Neuronal stem cell (in vitro differentiated cells): ENCODE data around the gene ARHGDIB.

ENCODE experiments used
- DNase-seq: peaks from one replicate; pipeline ENCODE4 v3.0.0-alpha.2; 2013; ENCODE audit warnings: low spot score
- H2AFZ ChIP-seq: one replicate; pipeline ENCODE4 v1.6.1; 2013; ENCODE audit warnings: mild to moderate bottlenecking, low read length, inconsistent platforms
- H2AK5ac ChIP-seq: 2 replicates; pipeline ENCODE4 v1.6.1; 2013; ENCODE audit warnings: low read depth, mild to moderate bottlenecking, inconsistent platforms, low read length, moderate library complexity, mixed read lengths
- H2BK120ac ChIP-seq: 2 replicates; pipeline ENCODE4 v1.6.1; 2013; ENCODE audit warnings: low read depth, mild to moderate bottlenecking, inconsistent platforms, low read length, moderate library complexity, mixed read lengths
- H2BK12ac ChIP-seq: one replicate; pipeline ENCODE4 v1.6.1; 2013; ENCODE audit warnings: low read length, inconsistent platforms
- H2BK15ac ChIP-seq: 2 replicates; pipeline ENCODE4 v1.6.1; 2013; ENCODE audit warnings: mild to moderate bottlenecking, low read length, inconsistent platforms, mixed read lengths
- H2BK5ac ChIP-seq: one replicate; pipeline ENCODE4 v1.6.1; 2013; ENCODE audit warnings: inconsistent platforms, mild to moderate bottlenecking, low read length, moderate library complexity
- H3K14ac ChIP-seq: one replicate; pipeline ENCODE4 v1.6.1; 2013; ENCODE audit warnings: low read length, inconsistent platforms
- H3K18ac ChIP-seq: 2 replicates; pipeline ENCODE4 v1.6.1; 2013; ENCODE audit warnings: low read length, inconsistent platforms
- H3K23ac ChIP-seq: 2 replicates; pipeline ENCODE4 v1.6.1; 2013; ENCODE audit warnings: low read depth, mild to moderate bottlenecking, mixed read lengths, low read length, inconsistent platforms; ENCODE audit not compliant: poor library complexity
- H3K27ac ChIP-seq: replicated peaks from 3 replicates; pipeline ENCODE4 v1.5.1; 2013; ENCODE audit warnings: low read length, inconsistent platforms
- H3K27me3 ChIP-seq, 3 experiments: 2 replicates each; pipeline ENCODE4 v1.6.1; 2013; ENCODE audit warnings: low read length in 3 of 3, mild to moderate bottlenecking in 2 of 3, inconsistent platforms in 1 of 3, low read depth in 1 of 3, mixed read lengths in 1 of 3, moderate library complexity in 1 of 3; ENCODE audit not compliant: control insufficient read depth in 3 of 3, insufficient read depth in 3 of 3
- H3K36me3 ChIP-seq, 2 donors: replicated peaks in 1 of 2; 2 replicates each; pipeline ENCODE4 v1.6.1; 2013; ENCODE audit warnings: low read length in 2 of 2; ENCODE audit not compliant: control insufficient read depth in 2 of 2, insufficient read depth in 2 of 2
- H3K4ac ChIP-seq: 2 replicates; pipeline ENCODE4 v1.6.1; 2013; ENCODE audit warnings: inconsistent platforms, mild to moderate bottlenecking, low read length, moderate library complexity
- H3K4me1 ChIP-seq, 2 donors: 1 replicate in 1 of 2; 2 replicates in 1 of 2; pipeline ENCODE4 v1.6.1; 2013; ENCODE audit warnings: low read length in 2 of 2, low read depth in 1 of 2; ENCODE audit not compliant: control insufficient read depth in 2 of 2, insufficient read depth in 1 of 2
- H3K4me2 ChIP-seq: one replicate; pipeline ENCODE4 v1.6.1; 2013; ENCODE audit warnings: mild to moderate bottlenecking, low read length, inconsistent platforms; ENCODE audit not compliant: insufficient read depth, poor library complexity, severe bottlenecking
- H3K4me3 ChIP-seq, 2 donors: 2 replicates each; pipeline ENCODE4 v1.5.1; 2013; ENCODE audit warnings: low read length in 2 of 2, mild to moderate bottlenecking in 2 of 2, inconsistent platforms in 1 of 2, moderate library complexity in 1 of 2
- H3K79me1 ChIP-seq: one replicate; pipeline ENCODE4 v1.6.1; 2013; ENCODE audit warnings: low read depth, mild to moderate bottlenecking, inconsistent platforms, low read length, moderate library complexity
- H3K9ac ChIP-seq: one replicate; pipeline ENCODE4 v1.6.1; 2013; ENCODE audit warnings: mild to moderate bottlenecking, low read depth, low read length, inconsistent platforms; ENCODE audit not compliant: poor library complexity
- H3K9me3 ChIP-seq, 2 donors: replicated peaks in 1 of 2; 2 replicates each; pipeline versions ENCODE3 to v1.6.1; 2013; ENCODE audit warnings: low read length in 2 of 2, mild to moderate bottlenecking in 2 of 2, inconsistent platforms in 1 of 2, low read depth in 1 of 2, mixed read lengths in 1 of 2, moderate library complexity in 1 of 2; ENCODE audit not compliant: control insufficient read depth in 2 of 2, insufficient read depth in 1 of 2
- H4K8ac ChIP-seq: one replicate; pipeline ENCODE4 v1.6.1; 2013; ENCODE audit warnings: low read depth, mild to moderate bottlenecking, inconsistent platforms, low read length, moderate library complexity
- H4K91ac ChIP-seq: one replicate; pipeline ENCODE4 v1.6.1; 2013; ENCODE audit warnings: low read length, low read depth, mild to moderate bottlenecking, inconsistent platforms; ENCODE audit not compliant: poor library complexity
- WGBS, 2 donors: extraction: QIAGEN DNeasy Blood & Tissue Kit; methylation state at CpG; one replicate each; pipeline ENCODE4 v1.1.7; 2013; ENCODE audit warnings: missing lambda C conversion rate in 2 of 2, mixed read lengths in 1 of 2; ENCODE audit not compliant: insufficient read length in 2 of 2, insufficient replicate concordance in 1 of 2; ENCODE audit errors: extremely low coverage in 2 of 2; 5-methylcytosine and 5-hydroxymethylcytosine counted together

Gene ARHGDIB

GRCh38 chr12:14903386-14904098, 57.9 kb downstream of the ARHGDIB start:
- Histone ChIP-seq H4K8ac (no peak overlapping the region), H2BK5ac (no peak overlapping the region), H2BK15ac (no peak overlapping the region), H3K18ac (no peak overlapping the region), H3K9me3 (no peaks in the 10 kb centered on the region), H3K79me1 (no peaks in the 10 kb centered on the region), H3K27ac (no peak overlapping the region), H3K9ac (no peak overlapping the region), H4K91ac (no peak overlapping the region), H2AFZ (no peak overlapping the region), H3K4me3 (no peak overlapping the region), H2BK12ac (no peak overlapping the region), H3K4me1 (no peaks in the 10 kb centered on the region), H3K23ac (no peak overlapping the region), H3K4ac (no peak overlapping the region), H2BK120ac (no peak overlapping the region), H3K14ac (no peak overlapping the region), H3K27me3 (no peaks in the 10 kb centered on the region), H3K36me3 (no peaks in the 10 kb centered on the region), H3K4me2 (no peak overlapping the region), H2AK5ac (no peak overlapping the region)
- DNase-seq, result no peak
- no CpG with 5 or more reads among the region's 5 CpGs for WGBS, 2 donors

- no peaks in the 10 kb centered on the region for H3K79me1 ChIP-seq
- no CpG with 5 or more reads among the region's 2 CpGs for WGBS, 2 donors
These were observed 58.9 kb downstream of the ARHGDIB start for GRCh38 chr12:14902465-14902864.

GRCh38 chr12:14901228-14901562, 60.2 kb downstream of the ARHGDIB start:
- Histone ChIP-seq H2BK120ac (no peak overlapping the region), H3K27ac (no peak overlapping the region)

More at GRCh38 chr12:14902465-14902864, 58.9 kb downstream of the ARHGDIB start:
- H3K4me1 ChIP-seq, result no peaks in the 10 kb centered on the region
- no peak overlapping the region for H3K4ac ChIP-seq
- H2AK5ac ChIP-seq, result no peak overlapping the region
- no peak overlapping the region for H4K91ac ChIP-seq
- H2BK5ac ChIP-seq, result no peak overlapping the region
- H3K27ac ChIP-seq, result no peak overlapping the region
- no peak overlapping the region for H3K9ac ChIP-seq
- no peak for DNase-seq
- no peak overlapping the region for H3K4me2 ChIP-seq
- no peak overlapping the region for H2AFZ ChIP-seq
- no peaks in the 10 kb centered on the region for H3K27me3 ChIP-seq
- H2BK15ac ChIP-seq, result no peak overlapping the region
- no peak overlapping the region for H3K23ac ChIP-seq
- H3K4me3 ChIP-seq, result no peak overlapping the region
- no peak overlapping the region for H3K14ac ChIP-seq
- no peak overlapping the region for H2BK12ac ChIP-seq
- H3K36me3 ChIP-seq, result no peaks in the 10 kb centered on the region
- no peak overlapping the region for H2BK120ac ChIP-seq
- H3K9me3 ChIP-seq, result no peaks in the 10 kb centered on the region
- H3K18ac ChIP-seq, result no peak overlapping the region
- no peak overlapping the region for H4K8ac ChIP-seq

GRCh38 chr12:14900521-14901227, 60.7 kb downstream of the ARHGDIB start:
- no peak overlapping the region for H3K18ac ChIP-seq
- H3K9ac ChIP-seq, result no peak overlapping the region
- H3K4me3 ChIP-seq, result no peak overlapping the region
- H3K23ac ChIP-seq, result no peak overlapping the region
- no peak overlapping the region for H2BK12ac ChIP-seq
- no peak overlapping the region for H3K4ac ChIP-seq
- WGBS, 2 donors, result no CpG with 5 or more reads among the region's 5 CpGs
- no peak overlapping the region for H2BK15ac ChIP-seq
- H3K9me3 ChIP-seq, result no peaks in the 10 kb centered on the region
- H3K36me3 ChIP-seq, result no peaks in the 10 kb centered on the region
- H3K14ac ChIP-seq, result no peak overlapping the region
- no peak for DNase-seq
- no peak overlapping the region for H2BK120ac ChIP-seq
- no peak overlapping the region for H2BK5ac ChIP-seq
- H4K91ac ChIP-seq, result no peak overlapping the region
- H3K27me3 ChIP-seq, result no peaks in the 10 kb centered on the region
- no peak overlapping the region for H4K8ac ChIP-seq
- no peaks in the 10 kb centered on the region for H3K4me1 ChIP-seq
- H3K79me1 ChIP-seq, result no peaks in the 10 kb centered on the region
- no peak overlapping the region for H3K4me2 ChIP-seq
- no peak overlapping the region for H2AFZ ChIP-seq
- no peak overlapping the region for H2AK5ac ChIP-seq
- H3K27ac ChIP-seq, result no peak overlapping the region

More at GRCh38 chr12:14901228-14901562, 60.2 kb downstream of the ARHGDIB start:
- Histone ChIP-seq H3K9ac (no peak overlapping the region), H3K79me1 (no peaks in the 10 kb centered on the region), H3K4me3 (no peak overlapping the region), H3K4ac (no peak overlapping the region), H3K4me2 (no peak overlapping the region), H2BK15ac (no peak overlapping the region), H2AK5ac (no peak overlapping the region), H3K18ac (no peak overlapping the region), H3K4me1 (no peaks in the 10 kb centered on the region), H3K36me3 (no peaks in the 10 kb centered on the region), H2AFZ (no peak overlapping the region), H4K8ac (no peak overlapping the region), H2BK5ac (no peak overlapping the region), H3K27me3 (no peaks in the 10 kb centered on the region), H2BK12ac (no peak overlapping the region), H3K9me3 (no peaks in the 10 kb centered on the region), H3K14ac (no peak overlapping the region), H3K23ac (no peak overlapping the region), H4K91ac (no peak overlapping the region)
- no peak for DNase-seq
- no CpG with 5 or more reads among the region's 1 CpG for WGBS, 2 donors
